Measurements from ENCODE around the gene DPYSL5.
"Not testable (repeated sequence)": the region's sequence is repeated elsewhere in the genome, so short reads cannot be mapped to it uniquely, and the experiment has no call there.

The DPYSL5 gene

DNA sequence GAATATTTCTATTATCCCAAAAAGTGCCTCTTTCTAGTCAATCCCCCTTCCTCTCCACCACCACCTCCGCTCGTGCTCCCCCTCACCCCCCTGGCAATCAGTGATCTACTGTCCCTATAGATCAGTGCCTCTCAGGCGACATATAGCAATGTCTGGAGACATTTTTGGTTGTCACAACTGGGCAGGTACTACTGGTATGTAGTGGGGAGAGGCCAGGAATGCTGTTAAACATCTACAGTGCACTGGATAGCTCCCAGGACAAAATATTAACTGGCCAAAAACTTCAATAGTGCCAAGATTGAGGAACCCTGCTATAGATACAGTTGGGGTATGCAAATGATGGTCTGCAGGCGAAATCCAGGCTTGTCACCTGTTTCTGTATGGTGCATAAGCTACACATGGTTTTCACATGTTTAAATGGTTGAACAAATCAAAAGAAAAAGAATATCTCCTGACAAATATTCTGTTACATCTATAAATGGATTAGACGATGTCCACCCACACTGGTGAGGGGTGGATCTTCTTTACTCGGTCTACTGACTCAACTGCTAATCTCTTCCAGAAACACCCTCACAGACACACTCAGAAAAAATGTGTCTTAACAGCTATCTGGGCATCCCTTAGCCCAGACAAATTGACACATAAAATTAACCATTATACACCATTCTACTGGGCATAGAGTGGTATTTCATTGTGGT is 25.5 kb downstream of the DPYSL5 start:
- Histone ChIP-seq H3K27me3 (ENCODE audit: control insufficient read depth in 5 of 5, insufficient read depth in 4 of 5, low read length in 5 of 5) (peaks cover 0 to 8% (median 4%) of the 10 kb centered on the region in 5 donors), H3K4me3 (ENCODE audit: low read depth in 1 of 5, low read length in 5 of 5) (no peak overlapping the region)

DNA sequence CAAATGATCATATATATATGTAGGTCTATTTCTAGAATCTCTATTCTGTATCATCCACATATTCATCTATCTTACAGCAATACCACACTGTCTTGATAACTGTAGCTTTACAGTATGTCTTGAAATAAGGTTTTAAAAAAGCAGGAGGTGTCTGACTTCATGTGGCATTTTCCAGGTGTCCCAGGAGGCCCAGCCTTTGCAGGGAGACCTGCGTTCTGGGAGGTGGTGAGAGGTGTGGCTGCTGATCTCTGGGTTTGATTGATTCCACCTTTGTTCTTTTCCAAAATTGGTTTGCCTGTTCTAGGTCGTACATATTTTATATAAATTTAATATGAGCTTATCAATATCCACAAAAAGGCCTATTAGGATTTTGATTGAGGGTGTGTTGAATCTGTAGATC is 26.6 kb downstream of the DPYSL5 start:
- H3K4me3 ChIP-seq (ENCODE audit: low read depth in 1 of 5, low read length in 5 of 5) = no peak overlapping the region
- H3K9ac ChIP-seq (ENCODE audit: low read length in 5 of 5) = no peak overlapping the region
- no peaks in the 10 kb centered on the region for H3K36me3 ChIP-seq (ENCODE audit: control insufficient read depth in 5 of 5, insufficient read depth in 5 of 5, low read length in 5 of 5)
- no peaks in the 10 kb centered on the region for H3K9me3 ChIP-seq (ENCODE audit: control insufficient read depth in 5 of 5, low read length in 5 of 5)
- H3K27me3 ChIP-seq (ENCODE audit: control insufficient read depth in 5 of 5, insufficient read depth in 4 of 5, low read length in 5 of 5) = peaks cover under 1 to 10% (median 5%) of the 10 kb centered on the region in 5 donors
- H3K27ac ChIP-seq (ENCODE audit: low read depth, low read length) = no peak overlapping the region
- H3K4me1 ChIP-seq (ENCODE audit: control insufficient read depth in 5 of 5, insufficient read depth in 5 of 5, low read length in 5 of 5) = no peaks in the 10 kb centered on the region

More for the DNA sequence above, 25.5 kb downstream of the DPYSL5 start:
- H3K36me3 ChIP-seq (ENCODE audit: control insufficient read depth in 5 of 5, insufficient read depth in 5 of 5, low read length in 5 of 5) = no peaks in the 10 kb centered on the region
- no peaks in the 10 kb centered on the region for H3K9me3 ChIP-seq (ENCODE audit: control insufficient read depth in 5 of 5, low read length in 5 of 5)
- no peak overlapping the region for H3K9ac ChIP-seq (ENCODE audit: low read length in 5 of 5)
- H3K4me1 ChIP-seq (ENCODE audit: control insufficient read depth in 5 of 5, insufficient read depth in 5 of 5, low read length in 5 of 5) = no peaks in the 10 kb centered on the region
- no peak overlapping the region for H3K27ac ChIP-seq (ENCODE audit: low read depth, low read length)

- Histone ChIP-seq H3K4me1 (ENCODE audit: control insufficient read depth in 5 of 5, insufficient read depth in 5 of 5, low read length in 5 of 5) (no peaks in the 10 kb centered on the region), H3K9me3 (ENCODE audit: control insufficient read depth in 5 of 5, low read length in 5 of 5) (no peaks in the 10 kb centered on the region), H3K36me3 (ENCODE audit: control insufficient read depth in 5 of 5, insufficient read depth in 5 of 5, low read length in 5 of 5) (no peaks in the 10 kb centered on the region), H3K27me3 (ENCODE audit: control insufficient read depth in 5 of 5, insufficient read depth in 4 of 5, low read length in 5 of 5) (peaks cover 2 to 10% (median 9%) of the 10 kb centered on the region in 5 donors), H3K4me3 (ENCODE audit: low read depth in 1 of 5, low read length in 5 of 5) (no peak overlapping the region), H3K9ac (ENCODE audit: low read length in 5 of 5) (no peak overlapping the region), H3K27ac (ENCODE audit: low read depth, low read length) (no peak overlapping the region)
These were observed 27.2 kb downstream of the DPYSL5 start for GRCh38 chr2:26875065-26875634.

DNA sequence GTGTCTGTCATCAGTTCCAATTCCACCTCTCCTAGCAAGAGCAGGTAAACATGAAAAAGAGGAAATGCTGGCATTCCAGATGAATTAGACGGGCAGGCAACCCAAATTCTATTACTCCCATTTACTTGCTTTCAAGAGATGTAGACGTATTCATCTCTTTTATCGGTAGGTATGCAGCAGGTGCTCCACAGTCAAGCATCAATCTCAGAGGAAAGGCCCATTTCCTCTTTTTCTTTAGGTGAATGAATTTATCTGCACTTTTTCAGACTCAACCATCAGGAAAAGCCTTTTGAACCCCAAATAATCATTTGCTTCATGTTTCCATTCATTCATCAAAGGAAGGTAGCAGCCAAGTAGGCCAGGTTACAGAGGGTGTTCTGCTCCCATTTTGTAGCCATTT is 27.9 kb downstream of the DPYSL5 start:
- Histone ChIP-seq H3K9me3 (ENCODE audit: control insufficient read depth in 5 of 5, low read length in 5 of 5) (no peaks in the 10 kb centered on the region), H3K4me3 (ENCODE audit: low read depth in 1 of 5, low read length in 5 of 5) (no peak overlapping the region), H3K9ac (ENCODE audit: low read length in 5 of 5) (no peak overlapping the region), H3K4me1 (ENCODE audit: control insufficient read depth in 5 of 5, insufficient read depth in 5 of 5, low read length in 5 of 5) (no peaks in the 10 kb centered on the region), H3K27me3 (ENCODE audit: control insufficient read depth in 5 of 5, insufficient read depth in 4 of 5, low read length in 5 of 5) (peaks cover 2 to 14% (median 10%) of the 10 kb centered on the region in 5 donors), H3K36me3 (ENCODE audit: control insufficient read depth in 5 of 5, insufficient read depth in 5 of 5, low read length in 5 of 5) (no peaks in the 10 kb centered on the region), H3K27ac (ENCODE audit: low read depth, low read length) (no peak overlapping the region)

DNA sequence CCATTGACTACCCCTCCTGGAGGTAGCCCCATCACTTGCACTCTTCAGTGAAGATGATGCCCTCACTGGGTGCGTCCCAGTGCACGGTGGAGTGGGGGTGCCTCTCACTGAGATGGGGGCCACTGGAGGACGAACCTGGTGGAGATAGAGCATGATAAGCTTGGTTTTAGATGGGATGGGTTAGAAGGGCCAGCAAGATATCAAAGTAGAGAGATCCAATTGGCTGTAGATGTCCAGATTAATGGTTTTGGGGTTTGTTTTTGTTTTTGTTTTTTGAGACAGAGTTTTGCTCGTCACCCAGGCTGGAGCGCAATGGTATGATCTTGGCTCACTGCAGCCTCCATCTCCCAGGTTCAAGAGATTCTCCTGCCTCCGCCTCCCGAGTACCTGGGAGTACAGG is 28.3 kb downstream of the DPYSL5 start:
- no peaks in the 10 kb centered on the region for H3K9me3 ChIP-seq (ENCODE audit: control insufficient read depth in 5 of 5, low read length in 5 of 5)
- no peak overlapping the region for H3K9ac ChIP-seq (ENCODE audit: low read length in 5 of 5)

DNA sequence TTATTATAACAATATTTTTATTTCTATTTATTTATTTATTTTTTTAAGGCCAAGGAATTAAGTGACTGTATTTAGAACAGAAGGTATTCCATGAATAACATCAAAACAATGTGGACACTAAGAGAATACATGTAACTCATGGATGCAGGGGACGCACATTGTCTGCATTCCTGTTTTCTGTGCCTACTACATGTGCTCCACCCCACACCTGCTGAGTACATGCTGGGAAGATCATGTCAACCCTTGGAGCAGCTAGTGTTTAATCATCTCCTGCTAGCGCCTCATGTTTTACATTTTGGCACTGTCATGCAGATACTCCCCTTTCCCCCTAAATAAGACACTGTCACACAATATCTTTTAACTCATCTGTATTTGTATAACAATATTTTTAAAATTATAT is 29.3 kb downstream of the DPYSL5 start:
- Histone ChIP-seq H3K27me3 (ENCODE audit: control insufficient read depth in 5 of 5, insufficient read depth in 4 of 5, low read length in 5 of 5) (peaks cover 0 to 18% (median 15%) of the 10 kb centered on the region in 5 donors), H3K9me3 (ENCODE audit: control insufficient read depth in 5 of 5, low read length in 5 of 5) (no peaks in the 10 kb centered on the region), H3K9ac (ENCODE audit: low read length in 5 of 5) (no peak overlapping the region), H3K36me3 (ENCODE audit: control insufficient read depth in 5 of 5, insufficient read depth in 5 of 5, low read length in 5 of 5) (no peaks in the 10 kb centered on the region), H3K27ac (ENCODE audit: low read depth, low read length) (no peak overlapping the region), H3K4me1 (ENCODE audit: control insufficient read depth in 5 of 5, insufficient read depth in 5 of 5, low read length in 5 of 5) (no peaks in the 10 kb centered on the region), H3K4me3 (ENCODE audit: low read depth in 1 of 5, low read length in 5 of 5) (no peak overlapping the region)

More for the DNA sequence above, 28.3 kb downstream of the DPYSL5 start:
- Histone ChIP-seq H3K4me3 (ENCODE audit: low read depth in 1 of 5, low read length in 5 of 5) (no peak overlapping the region), H3K27ac (ENCODE audit: low read depth, low read length) (no peak overlapping the region), H3K27me3 (ENCODE audit: control insufficient read depth in 5 of 5, insufficient read depth in 4 of 5, low read length in 5 of 5) (peaks cover 0 to 18% (median 13%) of the 10 kb centered on the region in 5 donors), H3K36me3 (ENCODE audit: control insufficient read depth in 5 of 5, insufficient read depth in 5 of 5, low read length in 5 of 5) (no peaks in the 10 kb centered on the region), H3K4me1 (ENCODE audit: control insufficient read depth in 5 of 5, insufficient read depth in 5 of 5, low read length in 5 of 5) (no peaks in the 10 kb centered on the region)

DNA sequence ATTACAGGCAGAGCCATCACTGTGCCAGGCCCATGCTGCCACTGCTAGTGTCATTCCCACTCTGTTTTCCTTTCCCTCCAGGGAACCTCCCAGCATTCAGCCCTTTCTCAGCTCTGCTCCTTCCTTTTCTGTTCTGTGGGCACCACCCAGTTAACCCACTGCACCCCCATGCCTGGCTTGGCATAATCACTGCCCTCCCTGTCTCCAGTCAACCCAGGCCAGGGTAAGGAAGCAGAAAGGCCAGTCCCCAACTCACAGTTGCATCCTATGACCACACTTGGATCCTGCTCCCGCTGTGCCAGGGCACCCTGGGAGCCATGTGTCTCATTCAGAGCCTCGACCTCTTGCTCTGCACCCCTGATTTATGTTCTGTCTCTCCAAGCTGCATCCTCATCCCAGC is 32.2 kb downstream of the DPYSL5 start:
- Histone ChIP-seq H3K4me1 (ENCODE audit: control insufficient read depth in 5 of 5, insufficient read depth in 5 of 5, low read length in 5 of 5) (no peaks in the 10 kb centered on the region), H3K4me3 (ENCODE audit: low read depth in 1 of 5, low read length in 5 of 5) (no peak overlapping the region), H3K9ac (ENCODE audit: low read length in 5 of 5) (no peak overlapping the region), H3K27ac (ENCODE audit: low read depth, low read length) (no peak overlapping the region), H3K9me3 (ENCODE audit: control insufficient read depth in 5 of 5, low read length in 5 of 5) (no peaks in the 10 kb centered on the region), H3K36me3 (ENCODE audit: control insufficient read depth in 5 of 5, insufficient read depth in 5 of 5, low read length in 5 of 5) (no peaks in the 10 kb centered on the region), H3K27me3 (ENCODE audit: control insufficient read depth in 5 of 5, insufficient read depth in 4 of 5, low read length in 5 of 5) (peaks cover 0 to 20% (median 17%) of the 10 kb centered on the region in 5 donors)

- Histone ChIP-seq H3K4me1 (ENCODE audit: control insufficient read depth in 5 of 5, insufficient read depth in 5 of 5, low read length in 5 of 5) (no peaks in the 10 kb centered on the region), H3K27me3 (ENCODE audit: control insufficient read depth in 5 of 5, insufficient read depth in 4 of 5, low read length in 5 of 5) (peaks cover 0 to 18% (median 16%) of the 10 kb centered on the region in 5 donors), H3K36me3 (ENCODE audit: control insufficient read depth in 5 of 5, insufficient read depth in 5 of 5, low read length in 5 of 5) (no peaks in the 10 kb centered on the region), H3K4me3 (ENCODE audit: low read depth in 1 of 5, low read length in 5 of 5) (no peak overlapping the region), H3K9ac (ENCODE audit: low read length in 5 of 5) (no peak overlapping the region), H3K9me3 (ENCODE audit: control insufficient read depth in 5 of 5, low read length in 5 of 5) (no peaks in the 10 kb centered on the region), H3K27ac (ENCODE audit: low read depth, low read length) (no peak overlapping the region)
These were observed 33.0 kb downstream of the DPYSL5 start for GRCh38 chr2:26880910-26881435.

DNA sequence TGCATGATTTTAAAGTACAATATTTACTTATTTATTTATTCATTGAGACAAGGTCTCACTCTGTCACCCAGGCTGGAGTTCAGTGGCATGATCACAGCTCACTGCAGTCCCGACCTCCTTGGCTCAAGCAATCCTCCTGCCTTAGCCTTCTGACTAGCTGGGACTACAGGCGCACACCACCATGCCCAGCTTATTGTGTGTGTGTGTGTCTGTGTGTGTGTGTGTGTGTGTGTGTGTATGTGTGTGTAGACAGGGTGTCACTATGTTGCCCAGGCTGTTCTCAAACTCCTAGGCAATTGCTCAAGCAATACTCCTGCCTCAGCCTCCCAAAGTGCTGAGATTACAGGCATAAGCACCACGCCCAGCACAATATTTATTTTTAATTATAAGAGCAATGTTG is 34.3 kb downstream of the DPYSL5 start:
- H3K36me3 ChIP-seq (ENCODE audit: control insufficient read depth in 5 of 5, insufficient read depth in 5 of 5, low read length in 5 of 5); H3K4me3 ChIP-seq (ENCODE audit: low read depth in 1 of 5, low read length in 5 of 5); H3K9me3 ChIP-seq (ENCODE audit: control insufficient read depth in 5 of 5, low read length in 5 of 5); H3K9ac ChIP-seq (ENCODE audit: low read length in 5 of 5); H3K27ac ChIP-seq (ENCODE audit: low read depth, low read length); H3K4me1 ChIP-seq (ENCODE audit: control insufficient read depth in 5 of 5, insufficient read depth in 5 of 5, low read length in 5 of 5): not testable (repeated sequence)
- peaks cover 0 to 16% (median 14%) of the 10 kb centered on the region in 5 donors for H3K27me3 ChIP-seq (ENCODE audit: control insufficient read depth in 5 of 5, insufficient read depth in 4 of 5, low read length in 5 of 5)

GRCh38 chr2:26883956-26884355 is 36.0 kb downstream of the DPYSL5 start:
- Histone ChIP-seq H3K4me3 (ENCODE audit: low read depth in 1 of 5, low read length in 5 of 5) (no peak overlapping the region), H3K4me1 (ENCODE audit: control insufficient read depth in 5 of 5, insufficient read depth in 5 of 5, low read length in 5 of 5) (peaks cover 0 to 7% (median 0%) of the 10 kb centered on the region in 5 donors), H3K27me3 (ENCODE audit: control insufficient read depth in 5 of 5, insufficient read depth in 4 of 5, low read length in 5 of 5) (peaks cover 0 to 16% (median 14%) of the 10 kb centered on the region in 5 donors)

More at GRCh38 chr2:26883956-26884355, 36.0 kb downstream of the DPYSL5 start:
- no peak overlapping the region for H3K9ac ChIP-seq (ENCODE audit: low read length in 5 of 5)
- H3K27ac ChIP-seq (ENCODE audit: low read depth, low read length) = no peak overlapping the region
- H3K9me3 ChIP-seq (ENCODE audit: control insufficient read depth in 5 of 5, low read length in 5 of 5) = no peaks in the 10 kb centered on the region
- no peaks in the 10 kb centered on the region for H3K36me3 ChIP-seq (ENCODE audit: control insufficient read depth in 5 of 5, insufficient read depth in 5 of 5, low read length in 5 of 5)

Data from subcutaneous abdominal adipose tissue (tissue), 5 donors.